Umbilical cord (tissue), 2 donors: ENCODE data around the gene SAP30. TPM values are rescaled to one million over a fixed set of nuclear protein-coding genes. Genes with fewer than 3 reads are reported as not detected.
A peak's percentile ranks its signal among the peaks of the same experiment; 100 is the strongest.

ENCODE experiments used
- DNase-seq: peaks from one replicate; pipeline ENCODE4 v3.0.0-alpha.2; 2015; ENCODE audit warnings: low spot score
- total RNA-seq: library from RNA; depleted of rRNA; stranded (reverse); fragments of >200 nt; gene quantifications from one replicate; pipeline ENCODE4 v1.2.3, GENCODE V29; 2014; ENCODE audit warnings: low replicate concordance; ENCODE audit not compliant: insufficient read depth

SAP30 gene
- total RNA-seq, 1 donor from 2014 or later, result 28.9 TPM

- no peak for DNase-seq
These were observed 43.7 kb downstream of the SAP30 start for GRCh38 chr4:173414456-173414855.

DNA sequence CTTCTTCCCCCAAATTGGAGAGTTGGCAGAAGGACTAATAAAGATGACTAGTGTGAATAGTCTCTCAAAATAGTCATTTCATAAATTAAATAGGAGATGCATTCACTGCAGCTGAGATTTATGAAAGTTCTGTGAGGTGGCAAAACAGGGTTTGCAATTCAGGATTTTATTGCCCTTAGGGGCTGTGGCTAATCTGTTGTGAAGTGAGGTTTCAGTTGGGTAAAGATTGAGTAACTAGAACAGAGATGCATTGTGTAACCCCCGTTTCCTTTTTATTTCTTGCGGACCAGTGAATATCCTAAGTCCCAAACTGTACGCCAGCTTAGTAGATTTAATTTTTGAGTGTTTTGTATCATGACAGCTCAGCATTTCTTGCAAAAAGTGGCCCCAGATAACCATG lies 44.3 kb downstream of the SAP30 start:
- peak; percentile 17 for DNase-seq

DNA sequence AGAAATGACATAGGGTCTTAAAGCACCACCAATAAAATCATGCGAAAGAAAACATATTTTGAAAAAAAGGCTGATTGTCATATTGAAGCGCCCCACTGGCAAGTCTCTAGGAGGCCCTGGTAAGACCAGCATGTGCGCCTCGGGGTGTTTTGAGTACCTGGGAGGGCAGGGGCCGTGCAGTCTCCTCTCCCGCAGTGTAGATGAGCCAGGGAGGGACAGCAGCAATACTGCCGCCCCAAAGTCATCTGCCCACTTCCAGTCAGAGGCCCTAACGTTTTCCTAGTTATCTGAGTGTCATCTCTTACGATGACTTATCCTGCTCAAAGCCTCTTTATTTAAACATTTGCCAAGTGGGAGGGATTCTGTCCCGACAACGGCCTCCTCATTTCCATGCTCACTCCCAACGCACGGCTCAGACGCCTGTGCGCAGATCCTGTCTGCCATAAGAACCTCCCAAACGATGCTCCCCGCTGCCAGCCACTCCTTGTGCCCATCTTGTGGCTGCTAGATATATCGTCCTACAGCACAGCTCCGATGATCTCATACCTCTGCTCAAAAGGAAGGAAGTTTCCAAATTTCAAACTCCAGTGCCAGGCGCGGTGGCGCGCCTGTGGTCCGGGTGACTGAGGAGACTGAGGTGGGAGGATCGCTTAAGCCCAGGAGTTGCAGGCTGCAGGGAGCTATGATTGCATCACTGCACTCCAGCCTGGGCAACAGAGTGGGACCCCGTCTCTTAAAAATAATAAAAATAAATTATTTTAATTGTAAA lies 45.3 kb downstream of the SAP30 start:
- no peak for DNase-seq

DNA sequence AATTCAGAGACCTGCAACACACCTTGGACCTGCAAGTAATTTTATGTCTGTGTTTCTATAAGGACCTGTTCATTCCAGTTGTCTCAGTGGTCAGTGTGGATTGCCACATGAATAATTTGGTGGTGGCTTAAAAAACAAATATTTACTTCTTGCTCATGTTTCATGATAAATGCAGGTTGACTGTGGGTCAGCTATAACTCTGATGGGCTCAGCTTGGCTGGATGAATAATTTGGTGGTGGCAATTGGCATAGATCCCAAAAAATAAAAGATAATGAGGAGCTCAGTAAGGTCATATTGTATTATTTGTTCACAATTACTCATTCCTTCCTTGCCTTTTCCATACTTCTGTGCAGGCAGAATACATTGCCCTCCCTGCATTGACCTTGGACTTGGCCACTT lies 47.1 kb downstream of the SAP30 start:
- no peak for DNase-seq

DNA sequence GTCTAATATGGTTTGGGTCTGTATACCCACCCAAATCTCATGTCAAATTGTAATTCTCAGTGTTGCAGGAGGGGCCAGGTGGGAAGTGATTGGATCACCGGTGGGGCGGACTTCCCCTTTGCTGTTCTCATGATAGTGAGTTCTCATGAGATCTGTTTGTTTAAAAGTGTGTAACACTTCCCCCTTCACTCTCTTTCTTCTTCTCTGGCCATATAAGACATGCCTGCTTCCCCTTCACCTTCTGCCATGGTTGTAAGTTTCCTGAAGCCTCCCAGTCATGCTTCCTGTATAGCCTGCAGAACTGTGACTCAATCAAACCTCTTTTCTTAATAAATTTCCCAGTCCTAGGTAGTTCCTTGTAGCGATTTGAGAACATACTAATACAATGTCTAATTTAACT lies 47.9 kb downstream of the SAP30 start:
- no peak for DNase-seq

GRCh38 chr4:173420324-173420752 lies 49.6 kb downstream of the SAP30 start:
- peak; percentile 42 for DNase-seq

GRCh38 chr4:173420801-173421200 lies 50.0 kb downstream of the SAP30 start:
- no peak for DNase-seq

GRCh38 chr4:173424899-173425805 lies 54.4 kb downstream of the SAP30 start:
- DNase-seq, result peak; percentile 30

- no peak for DNase-seq
These were observed 55.3 kb downstream of the SAP30 start for GRCh38 chr4:173426064-173426463.

Other genes with a start within 250 kb of the SAP30 start
- 29.6 TPM for gene GALNT7, start 202.1 kb upstream of the SAP30 start, total RNA-seq
- gene HMGB2, start 36.6 kb upstream of the SAP30 start, total RNA-seq, result 62.4 TPM
- gene SCRG1, start 28.2 kb downstream of the SAP30 start, total RNA-seq, result 15.2 TPM
- gene HAND2, start 159.3 kb downstream of the SAP30 start, total RNA-seq, result 116 TPM